GOT3 (cell line): ENCODE data around the gene TNS3.

Experiments used
- DNase-seq: peaks from one replicate; lab custom pipeline; 2025; ENCODE audit warnings: mixed read lengths; lab: John Stamatoyannopoulos, UW

TNS3 gene

DNA sequence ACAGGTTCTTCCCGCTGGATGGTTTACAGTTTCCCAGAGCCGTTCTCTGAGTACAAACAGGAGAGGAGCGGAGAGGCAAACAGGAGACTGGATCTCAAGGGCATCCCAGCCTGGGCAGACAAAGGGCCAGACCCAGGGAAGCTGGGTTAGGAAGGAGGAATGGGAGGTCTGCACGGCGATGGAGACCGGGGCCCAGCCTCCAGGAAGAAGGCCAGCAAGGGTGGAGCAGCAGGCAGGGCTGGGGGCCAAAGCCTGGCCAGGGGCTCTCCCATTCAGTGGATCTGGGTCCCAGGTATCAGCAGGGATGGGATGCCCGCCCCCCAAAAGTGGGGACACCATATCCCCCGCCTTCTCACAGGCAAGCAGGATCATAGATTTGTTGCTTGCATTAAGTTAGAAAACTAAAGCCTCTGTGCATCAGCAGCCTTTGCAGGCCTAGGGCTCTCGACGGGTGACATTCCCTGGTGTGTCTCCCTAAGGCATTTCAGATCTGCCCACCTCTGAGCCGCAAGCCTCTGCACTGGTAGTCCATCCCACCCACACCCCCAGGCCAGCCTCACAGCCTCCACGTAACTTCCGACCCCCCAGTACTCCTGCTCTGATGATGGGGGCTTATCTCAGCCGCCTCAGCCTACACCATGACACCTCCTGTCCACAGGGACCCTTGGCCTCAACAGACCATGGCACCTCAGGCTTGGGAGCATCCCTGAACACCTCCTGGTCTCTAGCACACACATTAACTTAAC lies 59.9 kb downstream of the TNS3 start:
- DNase-seq = no peak

DNA sequence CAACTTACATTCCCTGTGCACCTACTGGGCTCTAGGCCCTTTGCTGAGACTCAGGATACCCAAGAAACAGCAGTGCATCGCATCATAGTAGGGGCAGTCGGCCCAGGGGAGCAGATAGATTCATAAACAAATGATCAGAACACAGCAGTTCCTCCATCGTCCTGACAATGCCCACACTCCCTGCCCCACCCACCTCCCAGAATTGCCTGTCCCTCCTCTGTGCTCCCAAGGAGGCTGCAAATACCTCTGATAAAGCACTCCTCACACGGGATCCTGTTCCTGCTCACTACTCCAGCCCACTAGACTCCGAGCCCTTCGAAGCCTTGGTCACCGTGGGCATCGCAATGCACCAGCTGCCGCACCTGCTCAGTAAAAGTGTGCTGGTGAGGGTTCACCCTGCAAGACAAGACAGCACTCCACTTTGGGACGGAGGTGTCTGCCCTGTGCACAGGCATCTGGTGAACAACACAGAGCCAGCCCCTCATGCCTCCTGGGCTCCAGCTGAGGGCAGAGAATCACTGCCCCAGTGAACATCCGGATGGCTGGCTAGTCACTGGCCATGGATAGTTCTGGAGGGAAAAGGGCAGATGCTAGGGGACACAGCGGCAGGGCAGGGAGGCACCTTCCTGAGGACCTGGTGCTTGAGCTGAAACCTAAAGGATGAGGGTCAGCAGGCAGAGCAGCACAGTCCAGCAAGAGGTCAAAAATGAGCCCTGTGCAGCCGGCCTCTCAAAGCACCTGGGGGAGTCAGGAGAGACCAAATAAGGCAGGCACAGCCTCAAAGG lies 60.7 kb downstream of the TNS3 start:
- DNase-seq = no peak

DNA sequence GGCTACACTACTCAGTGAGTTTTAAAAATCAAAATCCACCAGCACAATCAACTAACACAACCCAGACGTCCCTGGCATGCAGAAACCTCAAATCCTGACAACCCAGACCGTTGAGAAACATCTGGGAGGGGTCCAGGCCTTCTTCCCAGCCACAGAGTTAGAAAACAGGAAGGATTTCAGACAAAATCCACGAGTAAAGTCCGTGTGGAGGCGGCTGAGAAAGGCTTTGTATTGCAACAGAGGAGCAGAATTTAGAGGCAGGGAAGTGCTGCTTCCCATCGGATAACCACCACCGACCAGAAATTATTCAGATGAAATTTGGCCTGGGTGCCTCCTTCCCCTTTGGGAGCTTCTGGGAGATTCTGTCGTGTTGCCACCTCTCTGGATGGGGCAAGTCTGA lies 61.5 kb downstream of the TNS3 start:
- no peak for DNase-seq

DNA sequence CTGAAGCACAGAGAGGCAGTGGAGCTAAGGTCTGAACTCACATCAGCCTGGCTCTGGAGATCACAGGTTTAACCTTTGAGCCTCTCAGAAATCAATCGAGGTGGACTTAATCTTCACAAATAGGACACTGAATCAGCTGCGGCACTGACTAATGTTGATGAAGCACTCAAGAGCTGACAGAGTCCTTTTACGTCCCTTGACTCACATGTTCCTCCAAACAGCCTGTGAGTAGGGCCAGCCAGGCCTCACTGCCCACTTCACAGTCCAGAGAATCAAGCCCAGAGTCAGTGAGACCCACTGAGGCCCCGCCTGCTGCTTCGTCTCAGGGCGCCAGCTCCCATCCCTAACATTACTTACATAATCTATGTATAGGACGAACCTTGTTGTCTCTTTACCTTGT lies 63.1 kb downstream of the TNS3 start:
- no peak for DNase-seq

GRCh38 chr7:47517821-47518480 lies 64.0 kb downstream of the TNS3 start:
- no peak for DNase-seq

- DNase-seq = no peak
Observed at GRCh38 chr7:47516985-47517600, 64.8 kb downstream of the TNS3 start.

DNA sequence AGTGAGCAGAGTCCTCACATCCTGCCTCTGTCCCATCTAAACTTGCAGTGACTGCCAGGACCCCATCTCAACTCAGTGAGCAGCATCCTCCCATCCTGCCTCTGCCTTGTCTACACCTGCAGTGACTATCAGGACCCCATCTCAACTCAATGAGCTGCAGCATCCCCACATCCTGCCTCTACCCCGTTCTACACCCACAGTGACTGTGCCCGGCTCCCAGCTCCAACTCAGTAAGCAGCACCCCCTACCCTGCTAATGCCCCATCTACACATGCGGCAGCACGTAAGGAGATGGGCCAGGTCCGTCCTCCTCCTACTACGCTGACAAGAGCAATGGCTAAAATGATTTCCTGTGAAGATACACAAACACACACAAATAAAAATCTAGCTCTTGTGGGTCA lies 65.5 kb downstream of the TNS3 start:
- DNase-seq = no peak

DNA sequence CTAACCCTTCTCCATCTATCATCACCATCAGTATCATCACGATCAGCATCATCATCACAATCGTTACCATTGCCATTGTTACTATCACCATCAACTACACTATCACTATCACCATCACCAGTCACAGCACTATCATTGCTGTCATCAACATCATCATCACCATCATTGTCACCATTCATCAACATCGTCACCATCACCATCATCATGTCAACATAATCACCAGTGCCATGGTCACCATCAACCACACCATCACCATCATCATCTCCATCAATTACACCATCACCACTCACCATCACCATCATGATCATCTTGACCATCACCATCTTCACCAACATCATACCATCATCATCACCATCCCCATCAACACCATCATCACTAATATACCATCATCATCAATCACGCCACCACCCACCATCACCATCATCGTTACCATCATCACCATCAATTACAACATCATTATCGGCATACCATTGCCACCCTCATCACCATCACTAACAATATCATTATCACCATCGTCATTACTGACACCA lies 66.5 kb downstream of the TNS3 start:
- DNase-seq = no peak

DNA sequence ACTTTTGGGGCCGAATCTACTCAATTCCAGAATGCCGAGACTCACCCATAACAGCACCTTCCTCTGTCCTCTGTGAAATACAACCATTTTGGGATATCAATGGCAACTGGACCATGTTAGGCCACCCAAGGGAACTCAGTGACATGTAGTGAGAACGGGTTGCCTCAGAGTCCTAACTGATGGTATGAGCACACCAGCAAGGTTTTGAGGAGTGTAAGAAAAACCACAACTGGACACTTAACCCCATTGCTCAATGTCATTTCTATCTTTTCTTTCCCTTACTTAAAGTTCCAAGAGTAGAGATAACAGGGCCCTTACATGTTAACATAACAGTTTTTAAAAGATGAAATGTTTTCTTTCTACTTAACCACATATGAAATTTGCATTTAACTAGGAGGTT lies 67.1 kb downstream of the TNS3 start:
- no peak for DNase-seq

GRCh38 chr7:47514367-47514766 lies 67.5 kb downstream of the TNS3 start:
- no peak for DNase-seq

DNA sequence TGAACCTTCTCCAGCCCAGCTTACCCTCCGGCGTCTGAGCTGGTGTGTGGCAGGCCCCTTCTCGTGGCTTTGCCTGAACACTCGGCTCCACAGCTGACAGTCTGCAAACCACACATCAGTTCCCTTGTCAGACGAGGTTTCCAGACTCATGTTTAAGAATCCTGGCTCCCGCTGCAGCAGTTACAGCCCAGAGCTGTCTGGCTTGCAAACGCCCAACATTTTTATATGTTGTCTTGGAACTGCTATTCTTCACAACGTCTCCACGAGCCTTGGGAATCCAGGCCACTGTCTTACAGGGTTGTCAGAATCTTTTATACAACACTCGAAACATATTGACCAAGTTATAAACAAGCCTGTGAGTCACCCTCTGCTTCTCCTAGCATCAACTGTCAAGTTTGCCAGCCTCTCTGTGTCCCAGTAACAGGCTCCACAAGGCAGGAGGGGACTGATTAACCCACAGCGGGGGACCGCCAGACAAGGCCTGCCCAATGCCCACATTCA lies 68.1 kb downstream of the TNS3 start:
- DNase-seq = no peak

- no peak for DNase-seq
Observed at GRCh38 chr7:47512481-47513176, 69.3 kb downstream of the TNS3 start.

DNA sequence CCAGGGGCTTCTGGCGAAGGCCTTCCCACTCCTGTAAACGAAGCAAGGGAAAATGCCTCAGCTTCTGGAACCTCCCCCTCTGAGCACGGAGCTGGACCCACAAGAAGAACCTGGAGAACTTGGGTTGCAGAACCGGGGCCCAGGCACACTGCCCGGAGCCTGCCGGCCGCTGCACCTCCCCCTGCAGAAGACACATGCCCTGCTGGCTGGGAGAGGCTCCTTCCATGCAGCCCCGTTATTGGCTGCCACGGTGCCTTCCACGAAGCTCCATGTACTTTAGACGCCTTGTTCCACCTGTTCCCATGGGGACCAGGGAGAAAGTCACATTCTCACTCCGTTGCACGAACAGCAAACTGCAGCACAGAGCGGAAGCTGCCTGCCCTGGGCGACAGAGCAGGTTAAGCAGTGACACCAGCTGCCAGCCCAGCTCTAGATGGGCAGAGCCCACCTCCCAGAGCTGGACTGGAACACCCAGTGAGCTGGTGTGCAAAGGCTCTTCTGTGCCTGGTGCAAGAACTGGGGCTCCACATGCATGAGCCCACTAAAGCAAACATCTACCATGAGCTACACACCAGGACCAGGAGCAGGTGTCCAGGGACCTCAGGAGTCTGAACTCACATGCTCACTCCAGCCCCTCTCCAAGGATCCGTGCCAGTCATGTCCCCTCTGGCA lies 70.1 kb downstream of the TNS3 start:
- DNase-seq = no peak

GRCh38 chr7:47510786-47511185 lies 71.1 kb downstream of the TNS3 start:
- no peak for DNase-seq

GRCh38 chr7:47510192-47510591 lies 71.7 kb downstream of the TNS3 start:
- no peak for DNase-seq

DNA sequence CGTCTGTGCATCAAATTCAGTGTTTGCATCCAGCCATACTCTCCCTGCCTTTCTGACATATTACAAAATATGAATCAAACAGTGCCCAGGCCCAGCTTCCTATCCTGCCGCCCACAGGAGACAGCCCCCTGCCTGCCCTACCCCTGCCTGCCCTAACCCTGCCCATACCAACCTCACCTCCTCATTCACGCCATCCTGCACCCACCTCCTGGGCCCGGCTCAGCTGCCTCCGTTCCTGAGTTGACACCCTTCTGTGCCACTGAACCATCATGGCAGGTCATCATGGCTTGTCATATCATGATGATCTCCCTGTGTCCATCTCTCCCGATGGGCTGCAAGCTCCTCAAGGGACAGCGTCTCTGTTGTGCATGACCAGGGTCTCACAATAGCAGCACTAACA lies 72.3 kb downstream of the TNS3 start:
- DNase-seq = no peak

GRCh38 chr7:47508389-47509380 lies 73.2 kb downstream of the TNS3 start:
- no peak for DNase-seq

GRCh38 chr7:47507522-47507921 lies 74.4 kb downstream of the TNS3 start:
- no peak for DNase-seq
